HepG2 (cell line): ENCODE results near the gene ADAMTS20.

ENCODE experiments used
- POLR2AphosphoS5 ChIP-seq: IDR thresholded peaks from 2 replicates; pipeline ENCODE4 v1.6.1; 2012; ENCODE audit warnings: low read depth, low read length
- SRF ChIP-seq: IDR thresholded peaks from 2 replicates; pipeline ENCODE4 v1.6.1; 2011; ENCODE audit warnings: mild to moderate bottlenecking, low read depth, low read length, moderate library complexity
- TCF12 ChIP-seq, 2 experiments: fragments of 450-650 bp in 1 of 2; sonication (generic) in 1 of 2; formaldehyde crosslinking in 1 of 2; IDR thresholded peaks; 2 replicates each; pipeline versions ENCODE4 v1.6.1 to v1.8.0; 2017 to 2022; ENCODE audit warnings: antibody characterized with exemption in 1 of 2, mild to moderate bottlenecking in 1 of 2, missing genetic modification reagents in 1 of 2, moderate library complexity in 1 of 2
- ZNF317 ChIP-seq: sonication (generic); formaldehyde crosslinking; IDR thresholded peaks from 2 replicates; pipeline ENCODE4 v1.5.0; 2020; ENCODE audit warnings: mild to moderate bottlenecking, missing genetic modification reagents
- TF ChIP-seq, protein P1 (sequence below): sonication (generic); formaldehyde crosslinking; conservative IDR thresholded peaks from 2 replicates; pipeline ENCODE4 v1.8.0; 2022; ENCODE audit warnings: mild to moderate bottlenecking, moderate library complexity, missing genetic modification reagents

DNA sequence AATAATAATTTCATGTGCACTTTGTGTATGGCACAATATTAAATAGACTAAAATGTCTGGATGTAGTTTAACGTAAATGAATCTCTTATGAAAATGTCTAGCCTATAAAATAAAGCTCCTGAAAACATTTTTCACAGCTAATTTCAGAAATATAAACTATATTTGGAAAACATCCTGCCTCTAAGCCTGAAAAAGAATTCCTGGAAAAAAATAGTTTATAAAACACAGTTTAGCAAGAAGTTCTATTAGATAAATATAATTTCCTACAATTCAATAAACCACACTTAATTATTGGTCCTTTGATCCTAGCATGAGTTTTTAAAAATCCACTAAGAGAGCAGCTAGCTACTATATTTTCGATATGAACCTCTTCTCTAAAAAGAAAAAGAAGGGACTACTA, 159.9 kb downstream of the ADAMTS20 start:
- no peak for TF ChIP-seq SRF
- no peak for TF ChIP-seq ZNF317 (CRISPR knock-in tag)
- TF ChIP-seq POLR2AphosphoS5 = no peak
- TF ChIP-seq, protein P1, sequence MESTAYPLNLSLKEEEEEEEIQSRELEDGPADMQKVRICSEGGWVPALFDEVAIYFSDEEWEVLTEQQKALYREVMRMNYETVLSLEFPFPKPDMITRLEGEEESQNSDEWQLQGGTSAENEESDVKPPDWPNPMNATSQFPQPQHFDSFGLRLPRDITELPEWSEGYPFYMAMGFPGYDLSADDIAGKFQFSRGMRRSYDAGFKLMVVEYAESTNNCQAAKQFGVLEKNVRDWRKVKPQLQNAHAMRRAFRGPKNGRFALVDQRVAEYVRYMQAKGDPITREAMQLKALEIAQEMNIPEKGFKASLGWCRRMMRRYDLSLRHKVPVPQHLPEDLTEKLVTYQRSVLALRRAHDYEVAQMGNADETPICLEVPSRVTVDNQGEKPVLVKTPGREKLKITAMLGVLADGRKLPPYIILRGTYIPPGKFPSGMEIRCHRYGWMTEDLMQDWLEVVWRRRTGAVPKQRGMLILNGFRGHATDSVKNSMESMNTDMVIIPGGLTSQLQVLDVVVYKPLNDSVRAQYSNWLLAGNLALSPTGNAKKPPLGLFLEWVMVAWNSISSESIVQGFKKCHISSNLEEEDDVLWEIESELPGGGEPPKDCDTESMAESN (CRISPR knock-in tag) = no peak
- TF ChIP-seq TCF12 (IDR thresholded peaks at IDR 0.05) = no peak
- no peak for TF ChIP-seq TCF12 (CRISPR knock-in tag; IDR thresholded peaks at IDR 0.05)
